ENCODE data around the gene COL20A1. TPM values are rescaled to one million over a fixed set of nuclear protein-coding genes. Genes with fewer than 3 reads are reported as not detected.

COL20A1 gene
- total and polyA plus RNA-seq, 2 donors (not counting 1 experiment from before 2014, with no cell fraction given): not detected

- no peak for DNase-seq (ENCODE audit: low read depth in 2 of 2)
- Histone ChIP-seq H3K9me3 (ENCODE audit: control insufficient read depth, insufficient read depth, low read depth, low read length) (no peaks in the 10 kb centered on the region), H3K27ac (ENCODE audit: insufficient read depth, low read length) (no peak overlapping the region), H3K4me2 (ENCODE audit: extremely low read depth, insufficient read depth, low read length) (no peak overlapping the region), H3K4me3 (replicated peaks in 1 of 4; ENCODE audit: control extremely low read depth in 1 of 4, insufficient read depth in 1 of 4, low read depth in 3 of 4, low read length in 4 of 4) (no peak overlapping the region), H3K36me3 (ENCODE audit: control insufficient read depth, insufficient read depth, low read length) (no peaks in the 10 kb centered on the region), H2AFZ (ENCODE audit: low read length) (no peak overlapping the region), H3K27me3 (ENCODE audit: control insufficient read depth, insufficient read depth, low read length) (peaks cover 7% of the 10 kb centered on the region), H3K79me2 (ENCODE audit: control insufficient read depth, insufficient read depth, low read length) (no peaks in the 10 kb centered on the region), H3K9ac (ENCODE audit: insufficient read depth, low read length) (no peak overlapping the region), H3K4me1 (ENCODE audit: control insufficient read depth, extremely low read depth, insufficient read depth, low read length) (no peaks in the 10 kb centered on the region), H4K20me1 (ENCODE audit: control insufficient read depth, extremely low read depth, insufficient read depth, low read length) (no peaks in the 10 kb centered on the region)
- TF ChIP-seq CTCF (conservative IDR thresholded peaks at IDR 0.05 in 1 of 2, IDR thresholded peaks at IDR 0.05 in 1 of 2; ENCODE audit: low read depth in 1 of 2, low read length in 2 of 2) (no peak), EZH2 (IDR thresholded peaks at IDR 0.05; ENCODE audit: low read length, missing control alignments) (no peak)
Measured at GRCh38 chr20:63326314-63327230, 33.6 kb downstream of the COL20A1 start.

GRCh38 chr20:63327231-63327745, 34.3 kb downstream of the COL20A1 start:
- Histone ChIP-seq H3K36me3 (ENCODE audit: control insufficient read depth, insufficient read depth, low read length) (no peaks in the 10 kb centered on the region), H3K9ac (ENCODE audit: insufficient read depth, low read length) (no peak overlapping the region), H3K27me3 (ENCODE audit: control insufficient read depth, insufficient read depth, low read length) (peaks cover 7% of the 10 kb centered on the region), H3K79me2 (ENCODE audit: control insufficient read depth, insufficient read depth, low read length) (no peaks in the 10 kb centered on the region), H3K4me3 (replicated peaks in 1 of 4; ENCODE audit: control extremely low read depth in 1 of 4, insufficient read depth in 1 of 4, low read depth in 3 of 4, low read length in 4 of 4) (no peak overlapping the region), H3K4me2 (ENCODE audit: extremely low read depth, insufficient read depth, low read length) (no peak overlapping the region), H3K4me1 (ENCODE audit: control insufficient read depth, extremely low read depth, insufficient read depth, low read length) (no peaks in the 10 kb centered on the region), H3K9me3 (ENCODE audit: control insufficient read depth, insufficient read depth, low read depth, low read length) (no peaks in the 10 kb centered on the region), H2AFZ (ENCODE audit: low read length) (no peak overlapping the region), H3K27ac (ENCODE audit: insufficient read depth, low read length) (no peak overlapping the region), H4K20me1 (ENCODE audit: control insufficient read depth, extremely low read depth, insufficient read depth, low read length) (no peaks in the 10 kb centered on the region)
- TF ChIP-seq CTCF (conservative IDR thresholded peaks at IDR 0.05 in 1 of 2, IDR thresholded peaks at IDR 0.05 in 1 of 2; ENCODE audit: low read depth in 1 of 2, low read length in 2 of 2) (no peak), EZH2 (IDR thresholded peaks at IDR 0.05; ENCODE audit: low read length, missing control alignments) (no peak)
- DNase-seq (ENCODE audit: low read depth in 2 of 2): no peak

GRCh38 chr20:63328026-63328700, 35.2 kb downstream of the COL20A1 start:
- Histone ChIP-seq H3K27me3 (ENCODE audit: control insufficient read depth, insufficient read depth, low read length) (peaks cover 3% of the 10 kb centered on the region), H4K20me1 (ENCODE audit: control insufficient read depth, extremely low read depth, insufficient read depth, low read length) (no peaks in the 10 kb centered on the region), H3K9ac (ENCODE audit: insufficient read depth, low read length) (no peak overlapping the region), H3K4me1 (ENCODE audit: control insufficient read depth, extremely low read depth, insufficient read depth, low read length) (no peaks in the 10 kb centered on the region), H3K27ac (ENCODE audit: insufficient read depth, low read length) (no peak overlapping the region), H3K4me3 (replicated peaks in 1 of 4; ENCODE audit: control extremely low read depth in 1 of 4, insufficient read depth in 1 of 4, low read depth in 3 of 4, low read length in 4 of 4) (no peak overlapping the region), H3K9me3 (ENCODE audit: control insufficient read depth, insufficient read depth, low read depth, low read length) (no peaks in the 10 kb centered on the region), H3K36me3 (ENCODE audit: control insufficient read depth, insufficient read depth, low read length) (no peaks in the 10 kb centered on the region), H3K79me2 (ENCODE audit: control insufficient read depth, insufficient read depth, low read length) (no peaks in the 10 kb centered on the region), H3K4me2 (ENCODE audit: extremely low read depth, insufficient read depth, low read length) (no peak overlapping the region), H2AFZ (ENCODE audit: low read length) (no peak overlapping the region)
- TF ChIP-seq EZH2 (IDR thresholded peaks at IDR 0.05; ENCODE audit: low read length, missing control alignments): no peak
- no peak for TF ChIP-seq CTCF (conservative IDR thresholded peaks at IDR 0.05 in 1 of 2, IDR thresholded peaks at IDR 0.05 in 1 of 2; ENCODE audit: low read depth in 1 of 2, low read length in 2 of 2)
- DNase-seq (ENCODE audit: low read depth in 2 of 2): no peak

Measured in fibroblast of lung (primary cell).